GM23338 (cell line): ENCODE measurements around the gene CAPS. TPM values are rescaled to one million over a fixed set of nuclear protein-coding genes. Genes with fewer than 3 reads are reported as not detected.

Source experiments
- ATAC-seq: fragments of 200-7000 bp; cut with Tn5 transposase; 3 replicates; pipeline ENCODE4 v1.9.1; 2020
- DNase-seq: peaks from one replicate; pipeline ENCODE4 v3.0.0-alpha.2; 2015; ENCODE audit warnings: low spot score
- H2AFZ ChIP-seq: fragments of 200-600 bp; sonication (generic); 2 replicates; pipeline ENCODE4 v1.8.0; 2016; ENCODE audit warnings: antibody characterized with exemption, mild to moderate bottlenecking, moderate library complexity
- H3F3A ChIP-seq: fragments of 200-600 bp; sonication (generic); replicated peaks from 2 replicates; pipeline ENCODE4 v1.8.0; 2017; ENCODE audit warnings: antibody characterized with exemption, mixed run types, low read depth
- H3K27ac ChIP-seq: fragments of 200-600 bp; sonication (generic); 2 replicates; pipeline ENCODE4 v1.6.1; 2016; ENCODE audit warnings: low read depth
- H3K27me3 ChIP-seq: fragments of 200-600 bp; sonication (generic); 2 replicates; pipeline ENCODE4 v1.8.0; 2016; ENCODE audit warnings: mild to moderate bottlenecking, mixed run types, moderate library complexity; ENCODE audit not compliant: insufficient read depth
- H3K36me3 ChIP-seq: fragments of 200-600 bp; sonication (generic); 2 replicates; pipeline ENCODE4 v1.8.0; 2016; ENCODE audit warnings: mild to moderate bottlenecking; ENCODE audit not compliant: insufficient read depth
- H3K4me1 ChIP-seq: fragments of 200-600 bp; sonication (generic); 2 replicates; pipeline ENCODE4 v1.8.0; 2016; ENCODE audit warnings: mild to moderate bottlenecking, moderate library complexity; ENCODE audit not compliant: insufficient read depth
- H3K4me2 ChIP-seq: fragments of 200-600 bp; sonication (generic); 2 replicates; pipeline ENCODE4 v1.7.1; 2017; ENCODE audit warnings: mixed run types
- H3K4me3 ChIP-seq: fragments of 200-600 bp; sonication (generic); 2 replicates; pipeline ENCODE4 v1.6.1; 2016; ENCODE audit warnings: mixed run types
- H3K79me2 ChIP-seq: fragments of 200-600 bp; sonication (generic); replicated peaks from 2 replicates; pipeline ENCODE4 v1.8.0; 2017; ENCODE audit warnings: mild to moderate bottlenecking; ENCODE audit not compliant: insufficient read depth
- H3K9me2 ChIP-seq: fragments of 200-600 bp; sonication (generic); 2 replicates; pipeline ENCODE4 v1.8.0; 2017; ENCODE audit not compliant: insufficient read depth
- H4K20me1 ChIP-seq: fragments of 200-600 bp; sonication (generic); replicated peaks from 2 replicates; pipeline ENCODE4 v1.8.0; 2017; ENCODE audit warnings: mild to moderate bottlenecking; ENCODE audit not compliant: insufficient read depth
- H3K27ac Mint-ChIP-seq: 2 replicates; pipeline ENCODE4 v1.8.0; 2020; ENCODE audit warnings: inconsistent platforms, mild to moderate bottlenecking, moderate library complexity, mixed read lengths
- H3K27me3 Mint-ChIP-seq: 3 replicates; pipeline ENCODE4 v1.8.0; 2022; ENCODE audit warnings: low read depth, mild to moderate bottlenecking, moderate library complexity, mixed read lengths, inconsistent platforms; ENCODE audit not compliant: insufficient read depth, poor library complexity
- H3K36me3 Mint-ChIP-seq: 3 replicates; pipeline ENCODE4 v1.8.0; 2021; ENCODE audit warnings: low read depth, mild to moderate bottlenecking, inconsistent platforms, moderate library complexity, mixed read lengths
- H3K4me1 Mint-ChIP-seq: 3 replicates; pipeline ENCODE4 v1.8.0; 2020; ENCODE audit warnings: mild to moderate bottlenecking, inconsistent platforms, mixed read lengths
- H3K4me3 Mint-ChIP-seq: 3 replicates; pipeline ENCODE4 v1.8.0; 2021; ENCODE audit warnings: moderate library complexity, mild to moderate bottlenecking, inconsistent platforms, mixed read lengths
- H3K9me3 Mint-ChIP-seq: 3 replicates; pipeline ENCODE4 v1.8.0; 2020; ENCODE audit warnings: moderate library complexity, mild to moderate bottlenecking, inconsistent platforms, mixed read lengths
- CREB1 ChIP-seq: fragments of 250-450 bp; sonication (Bioruptor Pico); IDR thresholded peaks from 2 replicates; pipeline ENCODE4 v1.5.0; 2020; ENCODE audit warnings: low read depth, mild to moderate bottlenecking, moderate library complexity
- CTCF ChIP-seq, 2 experiments: fragments of 200-600 bp in 1 of 2; sonication (generic) in 1 of 2; conservative IDR thresholded peaks; 2 replicates each; pipeline versions ENCODE4 v1.5.1 to v1.6.1; 2016 to 2017; ENCODE audit warnings: antibody characterized with exemption in 2 of 2, low read depth in 2 of 2, mild to moderate bottlenecking in 2 of 2, moderate library complexity in 1 of 2
- EZH2 ChIP-seq: fragments of 200-600 bp; sonication (generic); IDR thresholded peaks from one replicate; pipeline ENCODE4 v1.8.0; 2017; ENCODE audit warnings: antibody characterized with exemption, mild to moderate bottlenecking, low read depth; ENCODE audit not compliant: unreplicated experiment
- EZH2phosphoT487 ChIP-seq: fragments of 200-600 bp; sonication (generic); IDR thresholded peaks from one replicate; pipeline ENCODE4 v1.8.1; 2018; ENCODE audit warnings: antibody characterized with exemption; ENCODE audit not compliant: unreplicated experiment
- JUNB ChIP-seq: IDR thresholded peaks from one replicate; pipeline ENCODE4 v1.6.1; 2016; ENCODE audit warnings: antibody characterized with exemption; ENCODE audit not compliant: unreplicated experiment
- NANOG ChIP-seq: IDR thresholded peaks from 2 replicates; pipeline ENCODE4 v1.6.1; 2016; ENCODE audit warnings: antibody characterized with exemption, borderline replicate concordance
- POLR2AphosphoS5 ChIP-seq: IDR thresholded peaks from 2 replicates; pipeline ENCODE4 v1.6.1; 2016; ENCODE audit warnings: antibody characterized with exemption, low read depth
- REST ChIP-seq: IDR thresholded peaks from one replicate; pipeline ENCODE4 v1.6.1; 2018; ENCODE audit warnings: antibody characterized with exemption; ENCODE audit not compliant: unreplicated experiment
- STAT1 ChIP-seq: IDR thresholded peaks from one replicate; pipeline ENCODE4 v1.6.1; 2016; ENCODE audit warnings: antibody characterized with exemption; ENCODE audit not compliant: unreplicated experiment
- ZNF114 ChIP-seq: fragments of 250-450 bp; sonication (Bioruptor Pico); IDR thresholded peaks from 2 replicates; pipeline ENCODE4 v1.5.0; 2020; ENCODE audit warnings: mild to moderate bottlenecking, moderate library complexity
- ZNF331 ChIP-seq: fragments of 250-450 bp; sonication (Bioruptor Pico); IDR thresholded peaks from 2 replicates; pipeline ENCODE4 v1.5.0; 2020; ENCODE audit warnings: low read depth, mild to moderate bottlenecking, moderate library complexity
- ZNF462 ChIP-seq: fragments of 250-450 bp; sonication (Bioruptor Pico); IDR thresholded peaks from 2 replicates; pipeline ENCODE4 v1.5.0; 2020; ENCODE audit warnings: mild to moderate bottlenecking, moderate library complexity
- polyA plus RNA-seq: library from polyadenylated mRNA; unstranded; fragments of >200 nt; fragmentation: Nextera tagmentation; extraction: Ambion mirVana; gene quantifications from 2 replicates; pipeline ENCODE4 v1.2.1, GENCODE V29; 2016
- total RNA-seq: library from RNA; depleted of rRNA; stranded (reverse); fragments of >200 nt; shearing (Covaris generic); gene quantifications from 2 replicates; pipeline ENCODE4 v1.2.3, GENCODE V29; 2014
- TF ChIP-seq, protein P1 (sequence below): IDR thresholded peaks from 2 replicates; pipeline ENCODE4 v1.6.1; 2016; ENCODE audit warnings: antibody characterized with exemption

The CAPS gene
- total and polyA plus RNA-seq, 2 experiments from 2014 or later, result 1.5 to 3.2 TPM

DNA sequence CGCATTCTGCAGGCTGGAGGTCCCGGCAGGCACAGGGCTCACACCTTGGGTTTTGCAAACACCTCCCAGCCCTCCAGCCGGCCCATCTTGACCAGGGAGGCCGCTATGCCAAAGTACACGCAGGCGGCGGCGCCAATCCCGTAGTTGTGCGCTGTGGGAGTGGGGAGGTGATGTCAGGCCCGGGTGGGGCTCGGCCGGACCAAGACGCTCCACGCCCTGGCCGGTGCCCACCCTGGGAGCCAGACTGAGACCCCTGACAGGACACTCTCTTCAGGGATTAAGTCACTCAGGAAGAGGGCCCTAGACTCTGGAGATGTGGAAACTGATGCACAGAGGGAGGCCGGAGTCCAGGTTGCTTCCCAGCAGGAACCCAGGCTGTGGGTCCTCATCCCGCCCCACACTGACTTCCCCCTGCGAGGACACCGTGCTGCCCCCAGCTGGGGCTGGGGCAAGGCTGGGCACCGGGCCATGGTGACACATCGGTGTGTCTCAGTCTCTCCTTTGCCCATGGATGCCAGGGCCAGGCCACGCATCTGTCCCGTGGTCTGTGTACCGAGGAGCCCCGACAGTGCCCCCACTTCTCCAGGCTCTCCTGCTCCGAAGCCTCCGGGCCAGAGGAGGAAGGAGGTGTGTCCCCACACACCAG lies 19.2 kb upstream of the CAPS start:
- no peak for DNase-seq

More for the DNA sequence above, 19.2 kb upstream of the CAPS start:
- no peaks in the 10 kb centered on the region for H3K27me3 ChIP-seq
- peaks cover 6% of the 10 kb centered on the region for H3K79me2 ChIP-seq
- Mint-ChIP-seq H3K4me3 (no peak overlapping the region), H3K4me1 (no peaks in the 10 kb centered on the region; the same call in 1 of the 3 replicates), H3K9me3 (no peaks in the 10 kb centered on the region), H3K27ac (no peak overlapping the region), H3K27me3 (peaks cover 7% of the 10 kb centered on the region), H3K36me3 (peaks cover 8% of the 10 kb centered on the region)
- TF ChIP-seq NANOG (no peak), POLR2AphosphoS5 (no peak), REST (no peak), ZNF331 (no peak), EZH2phosphoT487 (no peak), ZNF114 (CRISPR knock-in tag) (no peak), STAT1 (no peak), ZNF462 (no peak), JUNB (no peak), CTCF (conservative IDR thresholded peaks at IDR 0.05; ENCODE audit: low read depth in 2 of 2) (no peak), CREB1 (CRISPR knock-in tag) (no peak), EZH2 (no peak)
- TF ChIP-seq, protein P1, sequence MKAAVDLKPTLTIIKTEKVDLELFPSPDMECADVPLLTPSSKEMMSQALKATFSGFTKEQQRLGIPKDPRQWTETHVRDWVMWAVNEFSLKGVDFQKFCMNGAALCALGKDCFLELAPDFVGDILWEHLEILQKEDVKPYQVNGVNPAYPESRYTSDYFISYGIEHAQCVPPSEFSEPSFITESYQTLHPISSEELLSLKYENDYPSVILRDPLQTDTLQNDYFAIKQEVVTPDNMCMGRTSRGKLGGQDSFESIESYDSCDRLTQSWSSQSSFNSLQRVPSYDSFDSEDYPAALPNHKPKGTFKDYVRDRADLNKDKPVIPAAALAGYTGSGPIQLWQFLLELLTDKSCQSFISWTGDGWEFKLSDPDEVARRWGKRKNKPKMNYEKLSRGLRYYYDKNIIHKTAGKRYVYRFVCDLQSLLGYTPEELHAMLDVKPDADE, result no peak
- H3K4me1 ChIP-seq, result no peaks in the 10 kb centered on the region
- no peaks in the 10 kb centered on the region for H3F3A ChIP-seq
- no peak overlapping the region for H3K4me3 ChIP-seq
- H3K4me2 ChIP-seq, result no peak overlapping the region
- ATAC-seq, result no peak
- H3K27ac ChIP-seq, result no peak overlapping the region
- no peaks in the 10 kb centered on the region for H3K36me3 ChIP-seq
- no peak overlapping the region for H2AFZ ChIP-seq
- no peaks in the 10 kb centered on the region for H3K9me2 ChIP-seq
- H4K20me1 ChIP-seq, result peaks cover 17% of the 10 kb centered on the region
